WTC11 (cell line): Measurements from ENCODE around the gene PIGR.

Experiments used
- ATF3 ChIP-seq: sonication (generic); formaldehyde crosslinking; conservative IDR thresholded peaks from 2 replicates; pipeline ENCODE4 v1.8.1; 2022; ENCODE audit warnings: mild to moderate bottlenecking, missing genetic modification reagents
- CTCF ChIP-seq: fragments of 200-600 bp; IDR thresholded peaks from 2 replicates; pipeline ENCODE4 v1.8.0; 2022; ENCODE audit warnings: antibody characterized with exemption
- E2F4 ChIP-seq: sonication (generic); formaldehyde crosslinking; IDR thresholded peaks from 2 replicates; pipeline ENCODE4 v1.8.1; 2022; ENCODE audit warnings: low read depth, mild to moderate bottlenecking, moderate library complexity, missing genetic modification reagents, borderline replicate concordance
- ELF4 ChIP-seq: sonication (generic); formaldehyde crosslinking; IDR thresholded peaks from 2 replicates; pipeline ENCODE4 v1.8.1; 2022; ENCODE audit warnings: low read depth, mild to moderate bottlenecking, moderate library complexity, missing genetic modification reagents
- ESRRA ChIP-seq: sonication (generic); formaldehyde crosslinking; IDR thresholded peaks from 2 replicates; pipeline ENCODE4 v1.8.1; 2022; ENCODE audit warnings: mild to moderate bottlenecking, missing genetic modification reagents, borderline replicate concordance
- FOXJ3 ChIP-seq: sonication (generic); formaldehyde crosslinking; IDR thresholded peaks from 2 replicates; pipeline ENCODE4 v1.9.0; 2021; ENCODE audit warnings: missing genetic modification reagents, mild to moderate bottlenecking, borderline replicate concordance
- GABPB1 ChIP-seq: sonication (generic); formaldehyde crosslinking; IDR thresholded peaks from 2 replicates; pipeline ENCODE4 v1.8.1; 2023; ENCODE audit warnings: mild to moderate bottlenecking, missing genetic modification reagents
- PRDM15 ChIP-seq: sonication (generic); formaldehyde crosslinking; IDR thresholded peaks from 2 replicates; pipeline ENCODE4 v1.8.0; 2022; ENCODE audit warnings: missing genetic modification reagents
- PREB ChIP-seq: sonication (generic); formaldehyde crosslinking; IDR thresholded peaks from 2 replicates; pipeline ENCODE4 v1.8.1; 2022; ENCODE audit warnings: mild to moderate bottlenecking, missing genetic modification reagents, moderate library complexity, borderline replicate concordance
- SP1 ChIP-seq: sonication (generic); formaldehyde crosslinking; conservative IDR thresholded peaks from 2 replicates; pipeline ENCODE4 v1.8.1; 2022; ENCODE audit warnings: missing genetic modification reagents
- TF ChIP-seq, protein P1 (sequence below): sonication (generic); formaldehyde crosslinking; IDR thresholded peaks from 2 replicates; pipeline ENCODE4 v1.8.0; 2022; ENCODE audit warnings: mild to moderate bottlenecking, missing genetic modification reagents
- TF ChIP-seq, protein P2 (sequence below): sonication (generic); formaldehyde crosslinking; IDR thresholded peaks from 2 replicates; pipeline ENCODE4 v1.8.1; 2022; ENCODE audit warnings: low read depth, missing genetic modification reagents, borderline replicate concordance

DNA sequence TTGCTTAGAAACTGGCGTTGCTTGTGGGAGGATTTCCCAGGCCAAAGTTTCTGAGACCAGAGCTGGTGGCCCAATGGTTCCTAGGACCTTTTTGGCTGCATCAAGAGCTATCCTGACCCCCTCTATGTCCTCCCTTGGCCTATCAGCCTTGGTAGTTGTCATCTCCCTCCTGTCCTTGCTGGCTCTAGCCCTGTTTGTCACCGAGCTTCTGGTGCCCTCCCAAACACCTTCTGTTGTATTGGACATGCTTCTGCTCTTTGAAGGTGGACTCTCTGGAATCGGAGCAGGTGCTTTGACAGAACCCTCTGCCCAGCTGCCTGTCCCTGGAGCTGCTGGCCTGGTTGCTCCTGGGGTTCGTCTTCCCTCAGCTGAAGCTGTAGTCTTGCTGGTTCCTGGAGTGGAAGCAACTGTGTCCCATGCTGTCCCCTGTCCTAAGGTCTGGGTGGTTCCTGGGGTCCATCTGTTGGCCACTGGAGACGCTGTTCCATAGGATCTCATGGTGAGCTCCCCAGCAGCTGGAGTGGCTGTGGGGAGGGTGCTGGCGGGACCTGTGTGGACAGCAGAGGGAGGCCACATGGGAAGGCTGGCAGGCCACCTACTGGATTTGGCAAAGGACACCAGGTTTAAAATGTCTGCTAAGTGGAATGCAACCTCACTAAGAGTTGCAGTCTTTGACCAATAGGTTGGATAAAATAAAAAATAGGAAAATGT lies 14.6 kb upstream of the PIGR start:
- TF ChIP-seq GABPB1 (CRISPR knock-in tag), result no peak
- TF ChIP-seq CTCF, result no peak
- TF ChIP-seq, protein P1, sequence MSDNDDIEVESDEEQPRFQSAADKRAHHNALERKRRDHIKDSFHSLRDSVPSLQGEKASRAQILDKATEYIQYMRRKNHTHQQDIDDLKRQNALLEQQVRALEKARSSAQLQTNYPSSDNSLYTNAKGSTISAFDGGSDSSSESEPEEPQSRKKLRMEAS (CRISPR knock-in tag), result no peak
- no peak for TF ChIP-seq ATF3 (CRISPR knock-in tag)
- no peak for TF ChIP-seq FOXJ3 (CRISPR knock-in tag)
- TF ChIP-seq SP1 (CRISPR knock-in tag), result no peak
- no peak for TF ChIP-seq PRDM15 (CRISPR knock-in tag)
- TF ChIP-seq ESRRA (CRISPR knock-in tag), result no peak
- TF ChIP-seq ELF4 (CRISPR knock-in tag), result no peak
- no peak for TF ChIP-seq PREB (CRISPR knock-in tag)
- no peak for TF ChIP-seq E2F4
- TF ChIP-seq, protein P2, sequence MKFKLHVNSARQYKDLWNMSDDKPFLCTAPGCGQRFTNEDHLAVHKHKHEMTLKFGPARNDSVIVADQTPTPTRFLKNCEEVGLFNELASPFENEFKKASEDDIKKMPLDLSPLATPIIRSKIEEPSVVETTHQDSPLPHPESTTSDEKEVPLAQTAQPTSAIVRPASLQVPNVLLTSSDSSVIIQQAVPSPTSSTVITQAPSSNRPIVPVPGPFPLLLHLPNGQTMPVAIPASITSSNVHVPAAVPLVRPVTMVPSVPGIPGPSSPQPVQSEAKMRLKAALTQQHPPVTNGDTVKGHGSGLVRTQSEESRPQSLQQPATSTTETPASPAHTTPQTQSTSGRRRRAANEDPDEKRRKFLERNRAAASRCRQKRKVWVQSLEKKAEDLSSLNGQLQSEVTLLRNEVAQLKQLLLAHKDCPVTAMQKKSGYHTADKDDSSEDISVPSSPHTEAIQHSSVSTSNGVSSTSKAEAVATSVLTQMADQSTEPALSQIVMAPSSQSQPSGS, result no peak
